GM23248 (cell line): ENCODE measurements around the gene DNM1.

Experiments used
- EZH2 ChIP-seq: fragments of 200-600 bp; sonication (generic); IDR thresholded peaks from 2 replicates; pipeline ENCODE4 v1.6.1; 2018; ENCODE audit warnings: antibody characterized with exemption, mild to moderate bottlenecking; ENCODE audit not compliant: insufficient read depth, poor library complexity, severe bottlenecking
- EZH2phosphoT487 ChIP-seq: fragments of 200-600 bp; sonication (generic); IDR thresholded peaks from 2 replicates; pipeline ENCODE4 v1.6.1; 2018; ENCODE audit warnings: antibody characterized with exemption, moderate library complexity, mild to moderate bottlenecking, low read depth; ENCODE audit not compliant: insufficient read depth

- TF ChIP-seq EZH2phosphoT487: no peak
- TF ChIP-seq EZH2: no peak
Measured at GRCh38 chr9:128266868-128267590, 63.9 kb downstream of the DNM1 start.
